HG02938 (cell line): Measurements from ENCODE around the gene NOVA2.

Experiments used
- ATAC-seq: cut with Tn5 transposase; IDR thresholded peaks from one replicate; pipeline ENCODE4 v1.9.1; 2021; ENCODE audit warnings: mild to moderate bottlenecking, moderate library complexity; ENCODE audit not compliant: unreplicated experiment

The NOVA2 gene

GRCh38 chr19:45973553-45974338 lies at the start of gene NOVA2:
NOVA2 (minus strand) TSS chr19:45973865; CDS start chr19:45973351, 514 bp downstream.
- ATAC-seq = no peak

- no peak for ATAC-seq
Measured at GRCh38 chr19:46023311-46023779, 49.7 kb upstream of the NOVA2 start.

- ATAC-seq = no peak
Measured at GRCh38 chr19:46022431-46023310, 49.0 kb upstream of the NOVA2 start, which contains the start of gene PGLYRP1. PGLYRP1 (minus strand) TSS chr19:46023053; CDS start chr19:46023021, 32 bp downstream.

- no peak for ATAC-seq
Measured at GRCh38 chr19:46022061-46022430, 48.4 kb upstream of the NOVA2 start.

GRCh38 chr19:46021531-46022041 lies 47.9 kb upstream of the NOVA2 start:
- ATAC-seq = no peak

- ATAC-seq = no peak
Measured at GRCh38 chr19:46020819-46021125, 47.1 kb upstream of the NOVA2 start.

GRCh38 chr19:46019270-46019669 lies 45.6 kb upstream of the NOVA2 start:
- ATAC-seq = no peak

GRCh38 chr19:46018729-46019251 lies 45.1 kb upstream of the NOVA2 start:
- no peak for ATAC-seq

GRCh38 chr19:46017874-46018675 lies 44.4 kb upstream of the NOVA2 start:
- ATAC-seq = no peak

GRCh38 chr19:46017095-46017429 lies 43.4 kb upstream of the NOVA2 start:
- no peak for ATAC-seq

GRCh38 chr19:46016426-46017094 lies 42.9 kb upstream of the NOVA2 start:
- ATAC-seq = no peak

- no peak for ATAC-seq
Measured at GRCh38 chr19:46015687-46016425, 42.2 kb upstream of the NOVA2 start.

GRCh38 chr19:46014941-46015686 lies 41.4 kb upstream of the NOVA2 start:
- no peak for ATAC-seq

- ATAC-seq = no peak
Measured at GRCh38 chr19:46014534-46014933, 40.9 kb upstream of the NOVA2 start.

GRCh38 chr19:46009530-46010510 lies 36.2 kb upstream of the NOVA2 start:
- ATAC-seq = no peak

GRCh38 chr19:46006411-46006810 lies 32.7 kb upstream of the NOVA2 start:
- no peak for ATAC-seq

GRCh38 chr19:46002678-46003275 lies 29.1 kb upstream of the NOVA2 start:
- no peak for ATAC-seq
